HG02642 (cell line): Measurements from ENCODE around the gene LYPD5.
A peak's percentile ranks its signal among the peaks of the same experiment; 100 is the strongest.
"Not testable (repeated sequence)": the region's sequence is repeated elsewhere in the genome, so short reads cannot be mapped to it uniquely, and the experiment has no call there.

Experiments
- ATAC-seq: cut with Tn5 transposase; IDR thresholded peaks from one replicate; pipeline ENCODE4 v1.9.1; 2021; ENCODE audit warnings: mild to moderate bottlenecking; ENCODE audit not compliant: unreplicated experiment, poor library complexity

Gene LYPD5

GRCh38 chr19:43802216-43802951 lies at the start of gene LYPD5:
LYPD5 (minus strand) TSS chr19:43802447; CDS start chr19:43802380, 67 bp downstream.
- ATAC-seq = no peak

GRCh38 chr19:43848821-43849220 lies 46.6 kb upstream of the LYPD5 start:
- ATAC-seq = no peak

- no peak for ATAC-seq
Observed at GRCh38 chr19:43847884-43848283, 45.6 kb upstream of the LYPD5 start.

- ATAC-seq = no peak
Observed at GRCh38 chr19:43847246-43847645, 45.0 kb upstream of the LYPD5 start.

- no peak for ATAC-seq
Observed at GRCh38 chr19:43842007-43842406, 39.8 kb upstream of the LYPD5 start.

GRCh38 chr19:43839139-43839538 lies 36.9 kb upstream of the LYPD5 start:
- ATAC-seq = no peak

- peak; percentile 95 for ATAC-seq
Observed at GRCh38 chr19:43826787-43827754, 24.8 kb upstream of the LYPD5 start, which contains the start of gene ZNF283. ZNF283 (plus strand) TSS chr19:43827321; CDS start chr19:43833505, 6,184 bp downstream.

- not testable (repeated sequence) for ATAC-seq
Observed at GRCh38 chr19:43824572-43824971, 22.3 kb upstream of the LYPD5 start.

GRCh38 chr19:43823856-43824255 lies 21.6 kb upstream of the LYPD5 start:
- not testable (repeated sequence) for ATAC-seq

GRCh38 chr19:43820884-43821215 lies 18.6 kb upstream of the LYPD5 start:
- ATAC-seq = no peak

- no peak for ATAC-seq
Observed at GRCh38 chr19:43820098-43820883, 18.0 kb upstream of the LYPD5 start.

- no peak for ATAC-seq
Observed at GRCh38 chr19:43818500-43818899, 16.3 kb upstream of the LYPD5 start.

GRCh38 chr19:43817454-43817853 lies 15.2 kb upstream of the LYPD5 start:
- not testable (repeated sequence) for ATAC-seq

- ATAC-seq = no peak
Observed at GRCh38 chr19:43814663-43815352, 12.6 kb upstream of the LYPD5 start.

GRCh38 chr19:43812688-43813087 lies 10.4 kb upstream of the LYPD5 start:
- ATAC-seq = no peak

GRCh38 chr19:43812259-43812658 lies 10.0 kb upstream of the LYPD5 start:
- no peak for ATAC-seq

GRCh38 chr19:43811837-43812236 lies 9.6 kb upstream of the LYPD5 start:
- no peak for ATAC-seq

GRCh38 chr19:43809762-43810696 lies 7.8 kb upstream of the LYPD5 start:
- no peak for ATAC-seq

GRCh38 chr19:43807651-43808050 lies 5.4 kb upstream of the LYPD5 start:
- ATAC-seq = no peak
